Thoracic aorta (tissue), 2 donors: Measurements from ENCODE around the gene LEO1. TPM values are rescaled to one million over a fixed set of nuclear protein-coding genes. Genes with fewer than 3 reads are reported as not detected.

ENCODE experiments used
- ATAC-seq: fragments of 150-250 bp; one replicate; pipeline ENCODE4 v1.8.0; 2017; ENCODE audit warnings: low read depth; ENCODE audit not compliant: insufficient number of reproducible peaks, low FRiP score
- DNase-seq: peaks from one replicate; pipeline ENCODE4 v3.0.0-alpha.2; 2020; ENCODE audit warnings: low spot score
- H3K27ac ChIP-seq, 2 donors: fragments of 200-600 bp; sonication (generic); 1 replicate in 1 of 2; 2 replicates in 1 of 2; pipeline ENCODE4 v1.5.1; 2016; ENCODE audit warnings: mild to moderate bottlenecking in 2 of 2, moderate library complexity in 2 of 2
- H3K27me3 ChIP-seq: fragments of 200-600 bp; sonication (generic); replicated peaks from 2 replicates; pipeline ENCODE4 v1.6.0; 2016; ENCODE audit warnings: mild to moderate bottlenecking; ENCODE audit not compliant: insufficient read depth
- H3K36me3 ChIP-seq: fragments of 200-600 bp; sonication (generic); one replicate; pipeline ENCODE4 v1.5.1; 2016
- H3K4me1 ChIP-seq, 2 donors: fragments of 200-600 bp; sonication (generic); 1 replicate in 1 of 2; 2 replicates in 1 of 2; pipeline versions ENCODE4 v1.5.1 to v1.6.0; 2016; ENCODE audit warnings: low read depth in 2 of 2, mild to moderate bottlenecking in 1 of 2; ENCODE audit not compliant: control insufficient read depth in 1 of 2
- H3K4me3 ChIP-seq: fragments of 200-600 bp; sonication (generic); 2 replicates; pipeline ENCODE4 v1.5.1; 2016; ENCODE audit warnings: mild to moderate bottlenecking
- H3K9me3 ChIP-seq: fragments of 200-600 bp; sonication (generic); 2 replicates; pipeline ENCODE4 v1.5.1; 2016
- total RNA-seq, 2 donors: library from RNA; depleted of rRNA; stranded (reverse); fragments of >200 nt; gene quantifications; one replicate each; pipeline versions ENCODE4 v1.1.0 to v1.2.3, GENCODE V29; 2016
- TF ChIP-seq, protein P1 (sequence below): fragments of 200-600 bp; sonication (generic); IDR thresholded peaks from one replicate; pipeline ENCODE4 v1.5.1; 2019; ENCODE audit warnings: antibody characterized with exemption

Gene LEO1
- total RNA-seq, 2 donors from 2014 or later: 10.8 to 12.7 TPM

DNA sequence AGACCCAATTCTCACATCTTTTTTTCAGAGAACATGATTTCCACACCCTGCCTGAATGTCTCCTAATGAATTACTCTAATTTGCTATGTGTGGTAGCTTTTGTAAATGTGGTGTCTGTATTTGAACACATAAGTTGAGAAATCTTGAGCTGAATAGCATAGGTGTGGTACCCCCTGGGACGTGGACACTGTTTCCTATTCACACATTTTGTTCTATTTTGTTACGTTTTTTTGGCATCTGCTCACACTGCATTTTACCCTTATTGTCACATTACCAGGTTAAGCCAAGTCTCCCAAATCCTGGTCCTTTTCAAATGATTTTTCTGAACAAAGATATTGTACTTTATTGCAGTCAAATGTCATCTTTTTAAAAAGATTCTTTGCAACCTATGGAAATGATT, 40.6 kb upstream of the LEO1 start:
- H3K27me3 ChIP-seq: no peaks in the 10 kb centered on the region
- H3K36me3 ChIP-seq: no peaks in the 10 kb centered on the region
- TF ChIP-seq, protein P1, sequence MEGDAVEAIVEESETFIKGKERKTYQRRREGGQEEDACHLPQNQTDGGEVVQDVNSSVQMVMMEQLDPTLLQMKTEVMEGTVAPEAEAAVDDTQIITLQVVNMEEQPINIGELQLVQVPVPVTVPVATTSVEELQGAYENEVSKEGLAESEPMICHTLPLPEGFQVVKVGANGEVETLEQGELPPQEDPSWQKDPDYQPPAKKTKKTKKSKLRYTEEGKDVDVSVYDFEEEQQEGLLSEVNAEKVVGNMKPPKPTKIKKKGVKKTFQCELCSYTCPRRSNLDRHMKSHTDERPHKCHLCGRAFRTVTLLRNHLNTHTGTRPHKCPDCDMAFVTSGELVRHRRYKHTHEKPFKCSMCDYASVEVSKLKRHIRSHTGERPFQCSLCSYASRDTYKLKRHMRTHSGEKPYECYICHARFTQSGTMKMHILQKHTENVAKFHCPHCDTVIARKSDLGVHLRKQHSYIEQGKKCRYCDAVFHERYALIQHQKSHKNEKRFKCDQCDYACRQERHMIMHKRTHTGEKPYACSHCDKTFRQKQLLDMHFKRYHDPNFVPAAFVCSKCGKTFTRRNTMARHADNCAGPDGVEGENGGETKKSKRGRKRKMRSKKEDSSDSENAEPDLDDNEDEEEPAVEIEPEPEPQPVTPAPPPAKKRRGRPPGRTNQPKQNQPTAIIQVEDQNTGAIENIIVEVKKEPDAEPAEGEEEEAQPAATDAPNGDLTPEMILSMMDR: no peak
- DNase-seq: no peak
- H3K4me1 ChIP-seq: no peaks in the 10 kb centered on the region
- no peak overlapping the region for H3K4me3 ChIP-seq
- no peak overlapping the region for H3K27ac ChIP-seq
- H3K9me3 ChIP-seq: no peaks in the 10 kb centered on the region
- ATAC-seq: no peak

- H3K4me1 ChIP-seq: no peaks in the 10 kb centered on the region
- TF ChIP-seq, protein P1: no peak
- H3K9me3 ChIP-seq: no peaks in the 10 kb centered on the region
- H3K36me3 ChIP-seq: no peaks in the 10 kb centered on the region
- H3K27me3 ChIP-seq: no peaks in the 10 kb centered on the region
- DNase-seq (no peak), ATAC-seq (no peak)
- H3K27ac ChIP-seq: no peak overlapping the region
- no peak overlapping the region for H3K4me3 ChIP-seq
Measured at GRCh38 chr15:52011711-52012144, 40.1 kb upstream of the LEO1 start.

- Histone ChIP-seq H3K9me3 (no peaks in the 10 kb centered on the region), H3K4me1 (no peaks in the 10 kb centered on the region), H3K4me3 (no peak overlapping the region), H3K27me3 (no peaks in the 10 kb centered on the region), H3K36me3 (no peaks in the 10 kb centered on the region), H3K27ac (no peak overlapping the region)
- ATAC-seq (no peak), DNase-seq (no peak)
- TF ChIP-seq, protein P1: no peak
Measured at GRCh38 chr15:52010633-52011595, 39.3 kb upstream of the LEO1 start.

DNA sequence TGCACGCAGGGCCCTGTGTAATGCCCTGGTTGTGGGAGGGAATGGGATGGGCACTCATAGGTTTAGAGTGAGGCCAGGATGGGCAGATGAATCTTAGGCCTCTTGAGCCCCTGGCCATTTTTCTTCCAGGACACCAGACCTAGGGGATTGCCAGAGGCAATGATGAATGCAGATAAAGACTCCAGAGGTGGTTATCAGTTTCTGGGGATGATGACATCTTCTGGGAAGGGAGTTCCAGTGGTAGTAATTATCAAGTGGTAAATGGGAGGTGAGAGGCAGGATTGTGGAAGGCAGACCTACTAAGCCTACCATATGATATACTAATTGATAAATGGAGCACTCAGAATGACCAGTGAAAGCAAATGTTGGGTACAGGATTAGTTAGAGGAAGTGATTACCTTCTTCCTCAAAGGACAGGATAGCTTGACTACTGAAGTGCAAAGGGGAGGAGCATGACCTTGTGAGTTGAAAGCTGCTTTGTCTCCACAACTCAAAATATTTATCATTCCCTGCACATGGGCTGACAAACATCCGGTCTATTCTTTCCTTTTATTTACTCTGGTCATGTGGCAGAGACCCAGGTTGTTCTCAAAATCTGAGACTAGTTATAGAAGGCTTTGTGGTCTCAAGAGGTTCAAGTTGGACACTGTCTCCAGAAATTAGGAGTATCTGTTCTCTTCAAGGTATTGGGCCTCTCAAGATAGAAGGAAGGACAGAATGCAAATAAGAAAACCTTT, 37.3 kb upstream of the LEO1 start:
- Histone ChIP-seq H3K9me3 (no peaks in the 10 kb centered on the region), H3K27me3 (no peaks in the 10 kb centered on the region), H3K27ac (no peak overlapping the region), H3K4me1 (no peaks in the 10 kb centered on the region), H3K4me3 (no peak overlapping the region), H3K36me3 (no peaks in the 10 kb centered on the region)
- ATAC-seq: no peak
- TF ChIP-seq, protein P1: no peak
- DNase-seq: no peak

DNA sequence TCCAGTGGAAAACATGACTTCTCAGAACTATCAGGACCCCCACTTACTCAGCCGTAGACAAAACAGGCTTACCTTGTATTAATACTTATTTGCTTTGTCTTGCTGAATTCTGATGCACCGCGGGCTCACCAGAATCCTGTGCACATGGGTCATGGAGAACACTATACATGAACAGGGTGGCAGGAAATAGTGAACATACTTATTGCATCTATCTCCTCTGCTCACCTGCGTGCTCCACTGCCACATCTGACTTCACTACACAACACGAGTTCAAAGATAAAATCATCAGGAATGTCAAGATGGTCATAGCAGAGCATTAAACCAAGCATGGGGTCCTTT, 36.8 kb upstream of the LEO1 start:
- Histone ChIP-seq H3K36me3 (no peaks in the 10 kb centered on the region), H3K27me3 (no peaks in the 10 kb centered on the region), H3K27ac (no peak overlapping the region), H3K9me3 (no peaks in the 10 kb centered on the region), H3K4me3 (no peak overlapping the region), H3K4me1 (no peaks in the 10 kb centered on the region)
- ATAC-seq: no peak
- TF ChIP-seq, protein P1: no peak
- DNase-seq: no peak
